IPS DF 6.9 (cell line): ENCODE results near the gene GFI1B.
"Not testable (repeated sequence)": the region's sequence is repeated elsewhere in the genome, so short reads cannot be mapped to it uniquely, and the experiment has no call there.

ENCODE experiments used
- DNase-seq: peaks from one replicate; pipeline ENCODE4 v3.0.0-alpha.2; 2013; ENCODE audit warnings: low read depth, low spot score
- H3K27ac ChIP-seq: one replicate; pipeline ENCODE4 v1.5.1; 2013; ENCODE audit warnings: low read length, control low read depth
- H3K27me3 ChIP-seq: 2 replicates; pipeline ENCODE4 v1.6.1; 2013; ENCODE audit warnings: mild to moderate bottlenecking, low read length; ENCODE audit not compliant: control insufficient read depth, insufficient read depth
- H3K36me3 ChIP-seq: 2 replicates; pipeline ENCODE4 v1.6.1; 2013; ENCODE audit warnings: low read length; ENCODE audit not compliant: control insufficient read depth, insufficient read depth
- H3K4me1 ChIP-seq: 2 replicates; pipeline ENCODE4 v1.6.1; 2013; ENCODE audit warnings: low read length; ENCODE audit not compliant: control insufficient read depth, insufficient read depth
- H3K4me3 ChIP-seq: 2 replicates; pipeline ENCODE4 v1.5.1; 2013; ENCODE audit warnings: mild to moderate bottlenecking, low read length
- H3K9me3 ChIP-seq: 2 replicates; pipeline ENCODE4 v1.6.1; 2013; ENCODE audit warnings: low read length, inconsistent platforms; ENCODE audit not compliant: control insufficient read depth, insufficient read depth
- WGBS: extraction: QIAGEN DNeasy Blood & Tissue Kit; methylation state at CpG from one replicate; pipeline ENCODE4 v1.1.7; 2013; ENCODE audit warnings: mixed read lengths, missing lambda C conversion rate; ENCODE audit not compliant: insufficient read length, insufficient coverage; 5-methylcytosine and 5-hydroxymethylcytosine counted together

GFI1B gene

GRCh38 chr9:132946211-132946610, 32.3 kb upstream of the GFI1B start:
- DNase-seq, result no peak
- no peak overlapping the region for H3K27ac ChIP-seq
- WGBS, result no CpG with 5 or more reads among the region's 3 CpGs

GRCh38 chr9:132946631-132947295, 31.7 kb upstream of the GFI1B start:
- no CpG with 5 or more reads among the region's 7 CpGs for WGBS
- DNase-seq, result no peak
- Histone ChIP-seq H3K27me3 (no peaks in the 10 kb centered on the region), H3K36me3 (no peaks in the 10 kb centered on the region), H3K9me3 (no peaks in the 10 kb centered on the region), H3K4me1 (peaks cover 4% of the 10 kb centered on the region), H3K27ac (no peak overlapping the region), H3K4me3 (no peak overlapping the region)

More at GRCh38 chr9:132946211-132946610, 32.3 kb upstream of the GFI1B start:
- no peaks in the 10 kb centered on the region for H3K36me3 ChIP-seq
- no peaks in the 10 kb centered on the region for H3K9me3 ChIP-seq
- H3K4me3 ChIP-seq, result no peak overlapping the region
- H3K4me1 ChIP-seq, result peaks cover 4% of the 10 kb centered on the region
- no peaks in the 10 kb centered on the region for H3K27me3 ChIP-seq

- Histone ChIP-seq H3K4me3 (no peak overlapping the region), H3K27me3 (no peaks in the 10 kb centered on the region), H3K27ac (no peak overlapping the region), H3K36me3 (no peaks in the 10 kb centered on the region), H3K9me3 (no peaks in the 10 kb centered on the region), H3K4me1 (peaks cover 4% of the 10 kb centered on the region)
- DNase-seq, result no peak
- no CpG with 5 or more reads among the region's 8 CpGs for WGBS
Measured at GRCh38 chr9:132947756-132948155, 30.7 kb upstream of the GFI1B start.

GRCh38 chr9:132948482-132949050, 29.9 kb upstream of the GFI1B start:
- H3K4me1 ChIP-seq, result peaks cover 4% of the 10 kb centered on the region
- no peak overlapping the region for H3K27ac ChIP-seq
- no peak for DNase-seq
- H3K27me3 ChIP-seq, result no peaks in the 10 kb centered on the region
- no peaks in the 10 kb centered on the region for H3K9me3 ChIP-seq
- H3K36me3 ChIP-seq, result no peaks in the 10 kb centered on the region
- no CpG with 5 or more reads among the region's 18 CpGs for WGBS
- H3K4me3 ChIP-seq, result no peak overlapping the region

- no peak overlapping the region for H3K4me3 ChIP-seq
- no peak overlapping the region for H3K27ac ChIP-seq
- H3K27me3 ChIP-seq, result no peaks in the 10 kb centered on the region
- no peaks in the 10 kb centered on the region for H3K36me3 ChIP-seq
- no peak for DNase-seq
- no peaks in the 10 kb centered on the region for H3K9me3 ChIP-seq
- peaks cover 4% of the 10 kb centered on the region for H3K4me1 ChIP-seq
- WGBS, result no CpG with 5 or more reads among the region's 4 CpGs
Measured at GRCh38 chr9:132949709-132950108, 28.8 kb upstream of the GFI1B start.

- Histone ChIP-seq H3K27me3 (no peaks in the 10 kb centered on the region), H3K4me1 (no peaks in the 10 kb centered on the region), H3K36me3 (no peaks in the 10 kb centered on the region), H3K9me3 (no peaks in the 10 kb centered on the region), H3K4me3 (no peak overlapping the region), H3K27ac (no peak overlapping the region)
- DNase-seq, result no peak
- WGBS, result no CpG with 5 or more reads among the region's 2 CpGs
Measured at GRCh38 chr9:132955123-132955522, 23.4 kb upstream of the GFI1B start.

GRCh38 chr9:132955768-132956167, 22.7 kb upstream of the GFI1B start:
- DNase-seq, result no peak
- Histone ChIP-seq H3K27me3 (no peaks in the 10 kb centered on the region), H3K27ac (no peak overlapping the region), H3K4me3 (no peak overlapping the region), H3K36me3 (no peaks in the 10 kb centered on the region), H3K9me3 (no peaks in the 10 kb centered on the region), H3K4me1 (no peaks in the 10 kb centered on the region)
- no CpG with 5 or more reads among the region's 2 CpGs for WGBS

GRCh38 chr9:132957805-132958204, 20.7 kb upstream of the GFI1B start:
- DNase-seq, result no peak
- no peaks in the 10 kb centered on the region for H3K36me3 ChIP-seq
- WGBS, result no CpG with 5 or more reads among the region's 6 CpGs
- no peak overlapping the region for H3K4me3 ChIP-seq
- H3K27me3 ChIP-seq, result no peaks in the 10 kb centered on the region
- no peaks in the 10 kb centered on the region for H3K9me3 ChIP-seq
- H3K4me1 ChIP-seq, result no peaks in the 10 kb centered on the region
- no peak overlapping the region for H3K27ac ChIP-seq

GRCh38 chr9:132961002-132961401, 17.5 kb upstream of the GFI1B start:
- Histone ChIP-seq H3K36me3 (no peaks in the 10 kb centered on the region), H3K27ac (no peak overlapping the region), H3K27me3 (no peaks in the 10 kb centered on the region), H3K9me3 (no peaks in the 10 kb centered on the region), H3K4me1 (no peaks in the 10 kb centered on the region), H3K4me3 (no peak overlapping the region)
- WGBS, result no CpG with 5 or more reads among the region's 6 CpGs
- DNase-seq, result no peak

GRCh38 chr9:132965478-132965877, 13.0 kb upstream of the GFI1B start:
- no CpG with 5 or more reads among the region's 9 CpGs for WGBS
- no peaks in the 10 kb centered on the region for H3K9me3 ChIP-seq

GRCh38 chr9:132967908-132968307, 10.6 kb upstream of the GFI1B start:
- H3K36me3 ChIP-seq, H3K9me3 ChIP-seq, H3K4me3 ChIP-seq, H3K27ac ChIP-seq, H3K4me1 ChIP-seq, DNase-seq, H3K27me3 ChIP-seq: not testable (repeated sequence)
- WGBS, result no CpG with 5 or more reads among the region's 3 CpGs

More at GRCh38 chr9:132965478-132965877, 13.0 kb upstream of the GFI1B start:
- H3K4me1 ChIP-seq, result no peaks in the 10 kb centered on the region
- H3K27me3 ChIP-seq, result no peaks in the 10 kb centered on the region
- H3K36me3 ChIP-seq, result no peaks in the 10 kb centered on the region
- no peak for DNase-seq
- H3K4me3 ChIP-seq, result no peak overlapping the region
- H3K27ac ChIP-seq, result no peak overlapping the region
